Stimulated activated CD4-positive, alpha-beta T cell treated with anti-CD3 and anti-CD28 coated beads, Interleukin-15, amount 100 ng/mL, for 1 hour (primary cell): ENCODE results near the gene VDR.
"Not testable (repeated sequence)": the region's sequence is repeated elsewhere in the genome, so short reads cannot be mapped to it uniquely, and the experiment has no call there.

ENCODE experiments used
- DNase-seq, 2 donors: peaks; one replicate each; pipeline ENCODE4 v3.0.0-alpha.2; 2020; ENCODE audit warnings: low read depth in 1 of 2, low spot score in 1 of 2

Gene VDR

DNA sequence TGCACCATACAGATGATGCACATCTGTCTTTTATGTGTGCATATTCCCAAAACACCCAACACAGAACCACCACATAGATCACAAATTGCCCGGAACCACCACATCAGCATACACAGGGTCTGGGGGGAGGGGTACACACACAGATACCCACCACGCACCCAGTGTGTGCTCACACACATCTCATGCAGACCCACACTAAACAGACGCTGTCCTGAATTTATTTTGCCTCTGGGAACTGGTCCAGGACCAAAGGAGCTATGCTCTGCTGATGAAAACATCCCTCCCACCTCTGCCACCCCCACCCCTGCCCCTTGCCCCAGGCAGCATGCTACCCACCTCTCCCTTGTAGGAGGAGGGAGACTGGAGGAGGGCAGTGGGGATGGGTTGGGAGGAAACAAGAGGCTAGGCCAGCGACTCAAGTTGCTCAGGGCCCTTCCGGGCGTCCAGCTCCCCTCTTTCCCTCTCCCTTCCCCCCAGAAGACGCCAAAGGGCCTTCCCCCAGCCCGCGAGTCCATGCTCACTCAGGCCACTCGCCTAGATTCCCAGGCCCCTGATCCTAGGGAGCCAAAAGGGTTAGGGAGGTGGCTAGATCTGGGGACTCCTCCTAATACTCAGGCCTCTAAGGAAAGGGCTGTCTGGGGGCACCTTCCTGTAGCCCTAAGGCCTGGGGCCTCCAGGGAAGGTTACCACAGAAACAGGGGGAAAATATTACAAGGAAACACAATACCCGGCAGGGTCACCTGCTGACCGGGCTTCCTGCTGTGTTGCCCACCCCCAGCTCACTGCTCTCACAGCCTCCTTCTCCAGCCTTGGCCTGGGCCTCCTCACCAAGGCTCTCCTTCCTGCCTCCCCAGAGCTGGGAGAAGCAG lies 88.2 kb downstream of the VDR start:
- DNase-seq: no peak

DNA sequence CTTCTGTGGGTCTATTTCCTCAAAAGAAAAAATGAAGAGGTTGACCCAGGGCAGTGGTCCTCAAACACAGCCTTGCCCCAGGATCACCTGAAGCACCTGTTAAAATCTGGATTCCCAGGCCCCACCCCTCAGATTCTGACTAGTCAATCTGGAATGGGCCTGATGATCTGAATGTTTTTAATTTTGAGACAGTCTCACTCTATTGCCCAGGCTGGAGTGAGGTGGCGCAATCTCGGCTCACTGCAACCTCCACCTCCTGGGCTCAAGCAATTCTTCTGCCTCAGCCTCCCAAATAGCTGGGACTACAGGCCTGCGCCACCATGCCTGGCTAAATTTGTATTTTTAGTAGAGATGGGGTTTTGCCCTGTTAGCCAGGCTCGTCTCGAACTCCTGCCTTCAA lies 89.3 kb downstream of the VDR start:
- not testable (repeated sequence) for DNase-seq

DNA sequence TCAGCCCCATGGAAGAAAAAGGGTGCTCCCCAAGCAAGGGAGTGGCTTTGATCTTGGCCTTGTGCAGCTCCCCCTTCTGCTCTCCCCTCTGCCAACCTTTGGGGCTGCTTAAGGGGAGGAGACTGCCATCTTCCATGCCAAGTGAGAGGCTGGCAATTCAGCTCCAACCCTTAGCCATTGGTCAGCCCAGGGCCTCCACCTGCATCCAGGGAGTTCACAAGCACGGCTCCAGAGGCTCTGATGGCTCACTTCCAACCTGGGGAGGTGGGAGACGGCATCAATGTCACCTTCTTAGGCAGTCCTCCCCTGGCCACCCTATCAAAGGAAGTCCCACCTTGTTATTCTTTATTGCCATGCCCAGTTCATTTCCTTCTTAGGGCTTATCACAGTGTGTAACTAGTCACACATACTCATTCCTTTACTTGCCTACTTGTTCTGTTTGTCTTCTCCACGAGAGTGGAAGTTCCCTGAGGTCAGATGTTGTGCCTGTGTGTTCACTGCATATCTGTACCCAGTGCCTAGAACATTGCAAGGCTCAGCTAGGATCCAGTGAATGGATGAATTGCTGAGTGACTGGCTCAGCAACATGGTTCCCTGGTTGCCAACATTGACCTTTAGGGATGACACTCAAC lies 90.1 kb downstream of the VDR start:
- DNase-seq: no peak

DNA sequence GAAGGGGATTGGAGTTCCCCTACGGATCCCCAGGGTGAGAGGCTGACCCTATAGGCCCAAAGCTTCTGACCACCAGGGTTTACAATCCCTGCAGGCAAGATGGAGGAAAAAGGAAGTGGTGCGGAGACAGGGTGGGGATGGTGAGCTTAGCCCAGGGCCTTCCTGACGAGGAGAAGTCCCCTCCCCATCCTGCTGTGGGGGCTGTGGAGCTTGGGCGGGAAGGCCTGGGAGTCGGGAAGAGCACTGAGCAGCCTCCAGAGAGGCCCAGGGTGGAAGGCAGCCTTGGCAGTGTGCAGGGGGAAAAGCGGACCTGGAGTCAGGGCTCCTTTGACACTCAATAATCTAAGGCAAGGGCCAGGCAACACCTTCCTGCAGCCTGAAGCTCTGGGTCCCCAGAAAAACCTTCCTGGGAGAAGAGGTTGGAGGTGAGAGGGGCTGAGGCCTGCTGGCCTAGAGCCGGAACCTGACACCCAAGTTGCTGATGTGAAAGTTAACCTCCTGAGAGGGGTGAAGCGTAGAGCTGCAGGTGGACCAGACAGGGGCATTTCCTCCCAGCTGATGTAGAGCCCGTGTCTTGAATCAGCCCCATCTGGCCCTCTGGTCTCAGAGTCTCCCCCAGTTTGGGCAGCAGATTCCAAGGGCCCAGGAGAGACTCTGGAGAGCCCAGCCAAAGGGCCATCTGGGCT lies 91.1 kb downstream of the VDR start:
- no peak for DNase-seq

DNA sequence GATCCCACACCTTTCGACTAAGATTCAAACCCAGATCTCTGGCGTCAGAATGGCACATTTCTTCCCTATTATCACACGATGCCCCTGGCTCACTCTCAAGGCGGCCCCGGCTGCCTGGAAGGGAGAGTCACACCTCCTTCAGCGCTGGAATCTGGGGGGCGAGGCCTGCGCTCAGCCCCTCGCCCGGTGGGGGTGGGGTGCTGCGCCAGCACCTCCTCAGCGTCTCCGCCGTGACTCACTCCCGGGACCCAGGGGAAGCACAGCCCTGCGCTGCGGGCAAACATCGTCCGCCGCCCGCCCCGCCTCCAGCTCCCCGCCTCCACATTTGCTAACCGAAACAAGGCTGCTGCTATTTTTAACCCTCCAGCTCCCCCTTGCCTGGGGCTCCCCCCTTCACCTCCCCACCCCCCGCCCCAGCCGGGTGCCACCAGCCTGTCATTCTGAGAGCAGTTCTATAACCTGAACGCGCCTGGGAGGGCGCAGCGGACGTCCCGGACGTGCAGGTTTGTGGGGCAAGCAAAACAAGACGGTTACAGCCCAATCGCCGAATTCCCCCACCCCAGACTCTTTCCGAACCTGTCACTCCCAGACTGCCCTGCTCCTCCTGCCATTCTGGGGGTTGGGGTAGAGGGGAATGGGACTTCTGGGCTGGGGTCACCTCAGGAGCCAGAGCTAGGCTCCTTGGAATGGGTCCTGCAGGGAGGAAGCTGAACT lies 91.8 kb downstream of the VDR start:
- peak; percentile 85 to 87 for DNase-seq

DNA sequence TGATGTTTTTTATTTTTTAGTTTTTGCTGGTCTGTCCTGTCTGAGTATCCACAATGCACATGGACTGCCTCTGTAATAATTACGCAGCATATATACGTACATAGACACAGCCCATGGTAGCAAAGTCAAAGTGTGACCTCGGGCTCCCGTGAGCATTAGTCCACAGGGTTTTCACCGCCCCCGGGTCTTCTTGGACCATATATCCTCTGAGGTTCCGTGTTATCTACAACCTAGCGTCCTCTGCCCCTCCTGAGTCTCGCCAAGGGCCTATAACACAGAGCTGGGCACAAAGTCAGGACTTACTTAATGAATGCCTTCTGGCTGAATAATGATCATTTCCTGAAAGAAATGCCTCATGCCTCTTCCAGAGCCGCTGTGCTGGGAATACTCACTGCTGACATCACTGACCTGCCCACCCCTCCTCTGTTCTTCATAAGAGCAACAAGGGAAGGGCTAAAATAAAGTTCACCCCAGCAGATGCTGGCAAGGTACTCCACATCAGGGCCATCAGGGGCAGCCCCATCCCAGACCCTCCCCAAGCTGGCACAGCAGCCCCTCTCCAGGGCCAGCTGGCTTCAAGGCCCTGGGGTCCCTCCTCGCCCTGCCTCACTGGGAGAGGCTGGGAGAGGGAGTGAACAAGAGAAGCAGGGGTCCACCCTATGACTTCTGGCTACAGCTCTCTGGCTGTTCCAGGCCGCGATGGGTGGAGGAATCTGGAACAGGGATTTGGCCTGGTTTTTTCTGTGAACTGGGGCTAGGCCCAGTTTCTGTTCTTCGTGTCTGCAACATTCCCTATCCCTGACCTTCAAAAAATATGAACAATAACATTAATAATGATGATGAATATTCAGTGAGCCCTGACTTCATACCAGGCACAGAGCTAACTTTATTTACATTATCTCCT lies 93.0 kb downstream of the VDR start:
- DNase-seq: no peak

DNA sequence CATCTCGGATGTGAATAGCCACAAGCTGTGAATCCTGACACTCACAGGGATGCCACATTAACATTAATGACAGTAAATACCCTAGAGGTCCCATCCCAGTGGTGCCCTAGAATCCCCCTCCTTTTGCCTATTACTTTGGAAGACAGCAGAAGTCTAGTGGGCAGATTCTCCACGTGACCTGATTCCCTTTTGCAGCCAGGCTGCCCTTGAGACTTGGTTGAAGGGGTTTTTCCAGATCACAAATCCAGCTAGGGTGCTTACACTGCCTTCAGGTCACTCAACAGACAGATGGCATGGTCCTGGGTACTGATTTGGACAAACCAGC lies 93.8 kb downstream of the VDR start:
- no peak for DNase-seq

DNA sequence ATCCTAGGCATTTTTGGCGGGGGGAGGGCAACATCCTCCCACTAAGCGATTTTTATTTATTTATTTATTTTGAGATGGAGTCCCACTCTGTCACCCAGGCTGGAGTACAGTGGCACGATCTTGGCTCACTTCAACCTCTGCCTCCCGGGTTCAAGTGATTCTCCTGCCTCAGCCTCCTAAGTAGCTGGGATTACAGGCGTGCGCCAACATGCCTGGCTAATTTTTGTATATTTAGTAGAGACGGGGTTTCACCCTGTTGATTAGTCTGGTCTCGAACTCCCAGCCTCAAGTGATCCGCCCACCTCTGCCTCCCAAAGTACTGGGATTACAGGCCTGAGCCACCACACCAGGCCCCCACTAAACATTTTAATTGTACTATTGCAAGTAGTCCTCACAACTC lies 95.3 kb downstream of the VDR start:
- not testable (repeated sequence) for DNase-seq

DNA sequence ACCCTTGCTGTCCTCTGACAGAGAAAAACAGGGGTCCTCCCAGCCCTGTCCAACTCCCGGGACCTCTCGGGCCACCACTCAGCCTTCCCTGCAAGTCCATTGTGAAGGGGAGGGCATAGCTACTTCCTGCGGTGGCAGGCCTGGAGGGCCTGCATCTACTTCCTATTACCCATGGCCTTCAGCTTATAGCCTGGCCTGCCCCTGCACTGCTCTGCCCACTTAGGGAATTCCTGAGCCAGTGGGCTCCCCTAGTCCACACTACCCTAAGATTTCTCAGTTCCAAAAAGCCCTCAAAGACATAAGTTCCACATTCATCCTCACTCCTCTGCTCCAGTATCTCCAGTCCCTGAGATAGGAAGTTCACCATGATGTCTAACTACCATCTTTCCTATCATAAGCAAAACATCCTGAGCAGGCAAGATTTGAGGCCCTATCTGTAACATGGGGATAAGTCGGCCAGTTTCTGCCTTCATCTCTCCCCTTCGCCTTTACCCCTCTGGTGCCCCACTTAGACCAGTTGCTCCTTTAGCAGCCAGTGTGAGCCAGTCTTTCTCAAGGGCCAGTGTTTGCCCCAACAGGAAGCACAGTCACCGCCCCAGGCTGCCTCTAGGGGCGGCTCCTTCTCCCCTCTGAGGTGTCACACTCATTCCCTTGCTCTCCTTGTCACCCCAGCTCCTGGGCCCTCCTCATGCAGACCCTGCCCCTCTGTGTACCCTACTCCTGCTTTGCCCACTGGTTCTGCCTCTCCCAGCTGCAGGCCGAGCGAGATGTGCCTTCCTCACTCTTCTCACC lies 96.0 kb downstream of the VDR start:
- DNase-seq: no peak

DNA sequence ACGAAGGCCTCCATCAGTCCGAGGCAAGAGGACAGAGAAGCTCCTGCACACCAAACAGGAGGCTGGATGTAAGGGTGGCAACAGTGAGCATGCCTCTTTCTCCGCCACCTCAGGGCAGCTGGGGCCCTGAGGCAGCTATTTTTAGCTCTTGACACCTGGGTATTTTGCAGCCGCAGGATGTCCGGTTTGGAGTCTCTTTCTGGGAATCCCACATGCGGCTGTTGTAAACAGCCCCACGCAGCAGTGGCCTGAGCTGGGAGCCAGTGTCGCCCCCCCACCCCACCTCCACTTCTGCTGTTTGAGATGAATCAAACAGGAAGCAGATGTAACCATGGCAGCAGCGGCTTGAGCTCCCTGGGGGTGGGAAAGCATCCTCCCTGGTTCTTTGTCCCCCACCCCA lies 96.7 kb downstream of the VDR start:
- DNase-seq: peak; percentile 55 to 67

DNA sequence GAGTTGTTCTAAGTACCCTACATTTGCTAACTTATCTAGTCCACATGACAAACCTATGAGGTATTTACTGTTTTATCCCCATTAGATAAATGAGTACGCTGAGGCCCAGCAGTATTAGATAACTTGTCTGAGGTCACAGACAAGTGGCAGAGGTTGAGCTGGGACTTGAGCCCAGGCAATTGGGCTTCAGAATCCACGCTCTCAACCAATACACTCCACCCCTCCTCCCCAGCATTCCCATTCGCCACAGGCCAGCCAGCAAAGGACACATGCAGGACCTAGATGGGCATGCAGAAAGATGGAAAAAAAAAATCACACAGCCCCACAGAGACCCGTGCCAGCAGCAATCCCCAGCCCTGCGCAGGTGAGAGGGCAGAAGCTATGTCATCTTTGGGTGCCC lies 97.5 kb downstream of the VDR start:
- no peak for DNase-seq

DNA sequence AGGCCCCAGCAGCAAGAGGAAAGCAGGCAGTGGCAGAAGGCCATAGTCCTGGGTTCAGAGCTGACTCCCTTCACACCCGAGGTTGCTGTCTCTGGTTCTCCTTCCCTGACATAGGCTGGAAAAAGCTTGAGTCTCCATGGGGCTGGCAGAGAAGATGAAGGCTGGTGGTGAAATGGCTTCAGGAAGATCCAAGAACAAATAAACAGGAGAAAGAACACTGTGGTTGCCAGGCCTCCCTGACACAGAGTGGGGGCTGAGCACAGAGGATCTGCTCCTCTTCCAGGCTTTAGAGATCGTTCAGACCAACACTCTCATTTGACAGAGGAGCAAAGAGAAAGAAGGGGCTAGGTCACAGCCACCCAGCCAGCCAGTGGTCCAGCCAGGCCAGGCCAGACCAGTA lies 99.4 kb downstream of the VDR start:
- no peak for DNase-seq

DNA sequence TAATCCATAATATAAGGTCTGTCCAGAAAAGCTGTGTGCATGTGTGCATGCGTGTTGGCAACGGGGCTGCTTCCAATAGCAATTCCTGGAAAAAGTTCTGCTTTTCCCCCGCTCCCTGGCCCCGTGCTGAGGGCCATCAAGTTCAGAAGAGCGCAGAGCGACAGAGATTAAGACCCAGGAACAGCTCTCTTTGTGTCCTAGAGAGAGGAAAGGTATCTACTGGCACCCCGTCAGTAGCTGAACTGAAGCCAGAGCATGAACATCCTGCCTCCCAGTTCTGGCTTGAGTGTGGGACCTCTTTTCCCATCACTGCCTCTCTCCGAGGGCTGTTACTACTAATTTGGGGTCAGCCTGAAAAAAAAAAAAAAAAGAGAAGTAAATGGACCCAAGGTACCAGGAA lies 100.6 kb downstream of the VDR start:
- DNase-seq: no peak

DNA sequence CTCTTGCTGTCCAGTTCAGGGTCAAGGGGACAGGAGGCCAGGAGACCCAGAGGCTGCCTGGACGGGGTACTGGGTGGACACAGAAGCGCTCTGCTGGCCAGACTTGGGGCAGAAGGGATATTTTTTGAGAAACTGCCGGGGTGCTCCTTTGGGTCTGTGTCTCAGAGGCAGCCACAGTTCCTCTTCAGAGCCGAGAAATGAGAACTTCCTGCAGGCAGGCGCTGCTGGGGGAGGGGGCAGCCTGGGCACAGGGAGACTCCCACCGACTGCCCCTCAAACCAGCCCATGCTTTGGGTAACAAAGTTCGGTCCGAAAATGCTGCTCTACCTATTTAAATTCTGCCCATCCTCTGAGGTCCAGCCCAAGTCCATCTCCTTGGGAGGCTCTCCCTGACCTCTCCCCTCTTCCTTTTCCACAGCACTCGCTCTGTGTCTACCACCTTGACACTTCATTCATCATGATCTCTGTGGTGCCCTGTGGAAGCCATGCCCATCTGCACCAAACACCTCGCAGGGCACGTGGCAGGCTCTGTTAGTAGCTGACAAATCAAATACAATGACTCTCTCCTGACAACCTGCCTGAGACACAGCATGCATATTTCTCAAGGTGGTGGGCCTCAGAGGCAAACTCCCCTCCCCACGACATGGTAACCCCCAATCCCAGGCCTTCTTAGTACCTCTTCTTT lies 101.5 kb downstream of the VDR start:
- no peak for DNase-seq

DNA sequence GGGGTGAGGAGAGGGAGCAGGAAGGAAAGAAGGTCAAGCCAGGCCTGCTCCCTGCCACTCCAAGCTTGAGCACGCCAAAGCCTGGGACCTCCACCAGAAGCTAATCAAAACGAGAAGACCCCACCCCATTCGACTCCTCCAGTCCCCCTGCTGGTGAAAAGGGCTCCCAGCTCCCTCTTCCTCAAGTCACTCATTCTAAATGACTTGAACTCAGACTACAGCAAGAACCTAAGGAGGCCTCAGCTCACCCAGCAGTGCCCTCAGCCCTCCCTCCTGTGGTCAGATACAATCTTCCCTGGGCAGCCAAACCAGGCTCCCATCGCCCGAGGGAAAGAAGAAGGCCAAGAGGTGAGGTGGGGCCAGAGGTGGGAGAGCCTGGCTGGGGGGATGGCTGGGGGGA lies 102.5 kb downstream of the VDR start:
- DNase-seq: no peak

DNA sequence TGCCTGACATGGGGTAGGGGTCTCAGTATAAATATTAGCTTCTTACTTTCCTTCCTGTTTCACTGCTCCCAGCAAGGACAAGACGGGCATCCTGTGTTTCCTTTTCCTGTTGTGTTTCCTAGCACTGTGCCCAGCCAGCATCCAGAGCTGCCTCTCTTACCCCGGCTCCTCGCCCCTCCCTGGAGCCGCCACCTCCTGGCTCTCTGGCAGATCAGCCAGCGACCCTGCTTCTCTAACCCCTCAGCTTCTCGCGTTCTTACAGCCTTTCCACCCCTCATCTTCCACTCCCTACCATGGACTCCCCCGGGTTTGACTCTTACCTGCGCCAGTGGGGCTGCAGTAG lies 102.9 kb downstream of the VDR start:
- DNase-seq: no peak

DNA sequence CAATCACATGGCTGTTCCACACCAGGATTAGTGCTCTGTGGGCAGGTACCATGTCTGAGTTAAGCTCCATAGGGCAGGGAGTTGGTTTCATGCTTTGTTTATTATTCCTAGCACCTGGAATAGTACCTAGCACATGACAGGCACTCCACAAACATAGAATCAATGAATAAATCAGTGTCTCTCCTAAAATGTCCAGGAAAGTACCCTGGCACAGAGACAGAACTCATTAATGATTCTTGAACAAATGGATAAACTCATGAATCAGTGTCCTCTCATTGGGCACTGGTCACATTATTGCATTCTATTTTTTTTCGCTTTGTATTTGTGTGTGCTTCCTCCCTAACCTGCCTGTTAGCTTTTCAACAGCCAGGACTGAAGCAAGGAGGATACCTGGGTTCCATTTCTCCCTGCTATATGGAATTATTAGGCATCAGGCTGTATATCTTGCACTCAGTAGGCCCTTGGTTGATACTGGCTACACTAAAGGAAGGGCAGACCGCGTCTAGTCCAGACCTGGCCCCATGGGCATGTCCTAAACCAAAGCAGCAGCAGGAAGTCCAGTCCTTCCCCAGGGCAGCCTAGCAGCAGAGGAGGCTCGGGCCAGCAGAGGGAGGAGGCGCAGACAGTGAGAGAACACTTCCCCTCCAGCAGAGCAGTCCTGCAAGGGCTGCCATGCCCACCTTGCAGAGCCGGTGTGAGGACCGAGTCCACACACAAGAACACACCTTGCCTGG lies 103.5 kb downstream of the VDR start:
- no peak for DNase-seq

DNA sequence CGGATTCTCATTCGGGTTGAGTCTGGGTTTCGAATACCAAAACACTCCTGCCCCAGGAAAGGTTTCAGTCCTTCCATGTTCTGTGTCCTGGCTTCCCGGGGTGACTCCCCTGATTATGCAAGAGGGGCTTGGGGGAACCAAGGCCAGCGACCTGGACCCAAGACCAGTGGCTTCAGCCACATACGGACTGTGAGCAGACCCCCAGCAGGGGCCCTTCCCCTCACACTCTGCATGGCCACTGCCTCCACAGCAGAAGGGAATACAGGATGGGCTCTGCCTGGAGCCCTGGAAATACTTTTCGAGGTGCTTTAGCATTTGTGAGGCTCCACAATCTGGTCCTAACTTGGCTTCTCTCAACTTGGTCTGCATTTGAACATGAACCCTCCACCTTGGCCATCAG lies 104.2 kb downstream of the VDR start:
- no peak for DNase-seq
